Liver (tissue), 3 donors: ENCODE results near the gene BICRA.

Source experiments
- CTCF ChIP-seq: fragments of 150-350 bp; IDR thresholded peaks from 2 replicates; pipeline ENCODE4 v1.5.1; 2017; ENCODE audit warnings: improper control_type of control experiment, low read depth, low read length; ENCODE audit not compliant: missing input control
- HNF4A ChIP-seq, 2 donors: conservative IDR thresholded peaks; 2 replicates each; pipeline ENCODE4 v1.6.1; 2016; ENCODE audit warnings: antibody characterized with exemption in 2 of 2, mild to moderate bottlenecking in 2 of 2
- MAX ChIP-seq: IDR thresholded peaks from 2 replicates; pipeline ENCODE4 v1.6.1; 2016; ENCODE audit warnings: antibody characterized with exemption
- donor health status: healthy.
- donor health status: healthy.

GRCh38 chr19:47663435-47663910, 54.5 kb downstream of the BICRA start:
- TF ChIP-seq HNF4A (conservative IDR thresholded peaks at IDR 0.05) (no peak), MAX (no peak), CTCF (no peak)
